Astrocyte (in vitro differentiated cells and primary cell): ENCODE results near the gene LARP6. TPM values are rescaled to one million over a fixed set of nuclear protein-coding genes. Genes with fewer than 3 reads are reported as not detected.

Experiments
- DNase-seq: peaks from one replicate; pipeline ENCODE4 v3.0.0-alpha.2; 2010; ENCODE audit warnings: low read depth
- FAIRE-seq: peaks from 2 replicates; lab custom pipeline; 2011; peaks lifted over from hg19 to GRCh38; lab: Jason Lieb, UNC
- H2AFZ ChIP-seq: 2 replicates; pipeline ENCODE4 v1.6.0; 2012; ENCODE audit warnings: low read depth, low read length, inconsistent platforms
- H3K27ac ChIP-seq: 2 replicates; pipeline ENCODE4 v1.5.1; 2011; ENCODE audit warnings: low read depth, low read length, inconsistent platforms
- H3K27me3 ChIP-seq: 2 replicates; pipeline ENCODE4 v1.6.0; 2011; ENCODE audit warnings: low read length, inconsistent platforms; ENCODE audit not compliant: insufficient read depth
- H3K36me3 ChIP-seq: 2 replicates; pipeline ENCODE4 v1.5.1; 2011; ENCODE audit warnings: low read length, inconsistent platforms; ENCODE audit not compliant: insufficient read depth
- H3K4me1 ChIP-seq: 2 replicates; pipeline ENCODE4 v1.5.1; 2011; ENCODE audit warnings: low read length, inconsistent platforms; ENCODE audit not compliant: insufficient read depth
- H3K4me2 ChIP-seq: 2 replicates; pipeline ENCODE4 v1.6.0; 2012; ENCODE audit warnings: low read length, inconsistent platforms
- H3K4me3 ChIP-seq: 2 replicates; pipeline ENCODE4 v1.5.1; 2011; ENCODE audit warnings: low read depth, mild to moderate bottlenecking, low read length, inconsistent platforms; ENCODE audit not compliant: insufficient read depth
- H3K79me2 ChIP-seq: 2 replicates; pipeline ENCODE4 v1.6.0; 2012; ENCODE audit warnings: mild to moderate bottlenecking, low read length, inconsistent platforms; ENCODE audit not compliant: insufficient read depth
- H3K9ac ChIP-seq: 2 replicates; pipeline ENCODE4 v1.6.0; 2012; ENCODE audit warnings: mild to moderate bottlenecking, low read length, inconsistent platforms
- H3K9me3 ChIP-seq: 2 replicates; pipeline ENCODE4 v1.5.1; 2012; ENCODE audit warnings: low read depth, mild to moderate bottlenecking, low read length, inconsistent platforms; ENCODE audit not compliant: insufficient read depth
- H4K20me1 ChIP-seq: 2 replicates; pipeline ENCODE4 v1.6.0; 2012; ENCODE audit warnings: low read length, inconsistent platforms; ENCODE audit not compliant: insufficient read depth
- H3K27ac Mint-ChIP-seq: one replicate; pipeline ENCODE4 v1.8.0; 2021; ENCODE audit warnings: mild to moderate bottlenecking, mixed read lengths; ENCODE audit not compliant: unreplicated experiment
- H3K27me3 Mint-ChIP-seq: one replicate; pipeline ENCODE4 v1.8.0; 2021; ENCODE audit warnings: low read depth, mixed read lengths; ENCODE audit not compliant: unreplicated experiment
- H3K36me3 Mint-ChIP-seq: one replicate; pipeline ENCODE4 v1.8.0; 2021; ENCODE audit warnings: low read depth, mixed read lengths; ENCODE audit not compliant: unreplicated experiment
- H3K4me1 Mint-ChIP-seq: one replicate; pipeline ENCODE4 v1.8.0; 2021; ENCODE audit warnings: low read depth, mixed read lengths; ENCODE audit not compliant: unreplicated experiment
- H3K4me3 Mint-ChIP-seq: one replicate; pipeline ENCODE4 v1.8.0; 2021; ENCODE audit warnings: mild to moderate bottlenecking, moderate library complexity, mixed read lengths; ENCODE audit not compliant: unreplicated experiment
- H3K9me3 Mint-ChIP-seq: one replicate; pipeline ENCODE4 v1.8.0; 2021; ENCODE audit warnings: mild to moderate bottlenecking, mixed read lengths; ENCODE audit not compliant: unreplicated experiment
- CTCF ChIP-seq: IDR thresholded peaks from 2 replicates; pipeline ENCODE4 v1.5.1; 2011; ENCODE audit warnings: low read depth, mild to moderate bottlenecking, inconsistent platforms, low read length, moderate library complexity; ENCODE audit not compliant: insufficient read depth
- EZH2 ChIP-seq: IDR thresholded peaks from 2 replicates; pipeline ENCODE4 v1.6.1; 2012; ENCODE audit warnings: mild to moderate bottlenecking, low read length, inconsistent platforms; ENCODE audit not compliant: insufficient read depth
- total RNA-seq: library from RNA; stranded (reverse); gene quantifications from 2 replicates; pipeline ENCODE4 v1.2.1, GENCODE V29; 2021

LARP6 gene
- total RNA-seq, 1 donor from 2014 or later, result 61.5 TPM

- no peak overlapping the region for H3K4me3 ChIP-seq
- H3K4me2 ChIP-seq, result no peak overlapping the region
- peaks cover 2% of the 10 kb centered on the region for H3K9me3 Mint-ChIP-seq
- peaks cover 47% of the 10 kb centered on the region for H3K4me1 ChIP-seq
- peak overlapping the region; percentile 54 for H3K4me3 Mint-ChIP-seq
- peak overlapping the region; percentile 98 for H3K27ac Mint-ChIP-seq
- no peaks in the 10 kb centered on the region for H3K36me3 Mint-ChIP-seq
- H3K27me3 ChIP-seq, result no peaks in the 10 kb centered on the region
- H3K36me3 ChIP-seq, result no peaks in the 10 kb centered on the region
- no peaks in the 10 kb centered on the region for H4K20me1 ChIP-seq
- no peak overlapping the region for H2AFZ ChIP-seq
- peak overlapping the region; percentile 8 for H3K27ac ChIP-seq
- FAIRE-seq, result no peak
- H3K4me1 Mint-ChIP-seq, result peaks cover 55% of the 10 kb centered on the region
- peak; percentile 65 for DNase-seq
- H3K27me3 Mint-ChIP-seq, result no peaks in the 10 kb centered on the region
- H3K79me2 ChIP-seq, result no peaks in the 10 kb centered on the region
- TF ChIP-seq CTCF (no peak), EZH2 (no peak)
- no peak overlapping the region for H3K9ac ChIP-seq
- no peaks in the 10 kb centered on the region for H3K9me3 ChIP-seq
These were observed 52.8 kb downstream of the LARP6 start for GRCh38 chr15:70801109-70801508.

GRCh38 chr15:70799667-70800450 is 54.1 kb downstream of the LARP6 start:
- peak overlapping the region; percentile 98 for H3K27ac Mint-ChIP-seq
- Histone ChIP-seq H3K36me3 (no peaks in the 10 kb centered on the region), H2AFZ (no peak overlapping the region), H4K20me1 (no peaks in the 10 kb centered on the region), H3K79me2 (no peaks in the 10 kb centered on the region), H3K4me1 (peaks cover 55% of the 10 kb centered on the region), H3K9ac (peak overlapping the region; percentile 37), H3K4me2 (peak overlapping the region; percentile 49), H3K27ac (peak overlapping the region; percentile 78), H3K4me3 (no peak overlapping the region), H3K9me3 (no peaks in the 10 kb centered on the region), H3K27me3 (no peaks in the 10 kb centered on the region)
- peak overlapping the region; percentile 62 for H3K4me3 Mint-ChIP-seq
- no peaks in the 10 kb centered on the region for H3K36me3 Mint-ChIP-seq
- DNase-seq, result peak; percentile 98
- no peaks in the 10 kb centered on the region for H3K9me3 Mint-ChIP-seq
- H3K27me3 Mint-ChIP-seq, result no peaks in the 10 kb centered on the region
- FAIRE-seq, result peak; percentile 82
- TF ChIP-seq EZH2 (no peak), CTCF (no peak)
- H3K4me1 Mint-ChIP-seq, result peaks cover 58% of the 10 kb centered on the region

- Histone ChIP-seq H3K4me1 (peaks cover 72% of the 10 kb centered on the region), H3K27ac (no peak overlapping the region)
- no peak for FAIRE-seq
These were observed 56.5 kb downstream of the LARP6 start for GRCh38 chr15:70797464-70797863.

More at GRCh38 chr15:70797464-70797863, 56.5 kb downstream of the LARP6 start:
- no peak for DNase-seq
- no peak overlapping the region for H3K4me2 ChIP-seq
- Mint-ChIP-seq H3K4me3 (no peak overlapping the region), H3K4me1 (peaks cover 72% of the 10 kb centered on the region), H3K36me3 (no peaks in the 10 kb centered on the region), H3K27ac (peak overlapping the region; percentile 41), H3K9me3 (no peaks in the 10 kb centered on the region), H3K27me3 (no peaks in the 10 kb centered on the region)
- H2AFZ ChIP-seq, result no peak overlapping the region
- H3K27me3 ChIP-seq, result no peaks in the 10 kb centered on the region
- no peaks in the 10 kb centered on the region for H3K36me3 ChIP-seq
- H3K4me3 ChIP-seq, result no peak overlapping the region
- no peaks in the 10 kb centered on the region for H3K79me2 ChIP-seq
- no peak overlapping the region for H3K9ac ChIP-seq
- H3K9me3 ChIP-seq, result no peaks in the 10 kb centered on the region
- H4K20me1 ChIP-seq, result no peaks in the 10 kb centered on the region
- TF ChIP-seq EZH2 (no peak), CTCF (no peak)
